DMS79 (cell line): ENCODE data around the gene TEAD4.

ENCODE experiments used
- DNase-seq: peaks from one replicate; lab custom pipeline; 2025; lab: John Stamatoyannopoulos, UW

TEAD4 gene

DNA sequence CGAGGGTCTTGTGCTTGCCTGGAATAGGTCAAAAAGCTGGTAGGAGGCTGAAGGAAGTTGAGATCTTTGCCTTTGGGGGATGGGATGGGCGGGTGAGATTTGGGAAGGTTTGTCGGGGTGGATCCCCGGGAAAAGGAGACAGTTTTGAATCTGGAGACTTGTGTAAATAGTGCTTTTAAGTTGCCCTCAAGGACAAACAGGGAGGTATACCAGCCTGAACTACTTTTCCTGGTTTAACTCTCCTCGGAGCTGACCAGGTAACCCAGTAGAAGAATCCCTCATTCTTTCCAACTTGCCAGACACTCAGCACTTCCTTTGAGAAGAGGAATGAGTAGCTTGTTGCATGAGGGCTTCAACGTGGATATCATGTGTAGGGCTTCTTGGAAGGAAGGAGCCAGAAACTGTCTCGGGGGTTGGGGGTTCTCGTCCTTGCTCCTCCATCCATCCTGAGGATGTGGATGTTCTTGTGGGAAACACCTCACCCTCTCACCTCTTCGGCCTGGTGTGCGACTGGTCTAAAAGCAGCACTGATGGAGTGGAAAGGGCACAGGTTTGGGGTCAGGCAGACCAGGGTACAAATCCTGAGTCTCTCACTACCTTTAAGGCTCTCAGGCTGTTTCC lies 1.9 kb downstream of the TEAD4 start:
- DNase-seq, result no peak

DNA sequence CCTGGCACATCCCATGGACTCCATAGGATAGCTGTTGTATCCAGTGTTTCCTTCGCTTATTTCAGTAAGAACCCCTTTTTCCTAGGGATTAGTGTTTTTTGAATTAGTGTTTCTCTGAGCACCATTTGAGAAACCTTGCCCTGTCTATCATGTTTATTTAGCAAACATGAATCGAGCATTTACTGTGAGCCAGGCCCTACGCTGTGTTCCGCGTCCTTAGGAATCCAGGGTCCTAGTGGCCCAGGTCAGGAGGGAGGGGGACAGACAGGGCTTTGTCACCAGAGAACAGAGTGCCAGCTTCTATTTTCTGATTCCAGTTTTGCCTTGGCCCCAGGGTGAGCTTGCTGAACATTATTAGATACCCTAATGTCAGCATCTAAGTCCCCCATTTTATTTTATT lies 2.5 kb downstream of the TEAD4 start:
- DNase-seq, result no peak

DNA sequence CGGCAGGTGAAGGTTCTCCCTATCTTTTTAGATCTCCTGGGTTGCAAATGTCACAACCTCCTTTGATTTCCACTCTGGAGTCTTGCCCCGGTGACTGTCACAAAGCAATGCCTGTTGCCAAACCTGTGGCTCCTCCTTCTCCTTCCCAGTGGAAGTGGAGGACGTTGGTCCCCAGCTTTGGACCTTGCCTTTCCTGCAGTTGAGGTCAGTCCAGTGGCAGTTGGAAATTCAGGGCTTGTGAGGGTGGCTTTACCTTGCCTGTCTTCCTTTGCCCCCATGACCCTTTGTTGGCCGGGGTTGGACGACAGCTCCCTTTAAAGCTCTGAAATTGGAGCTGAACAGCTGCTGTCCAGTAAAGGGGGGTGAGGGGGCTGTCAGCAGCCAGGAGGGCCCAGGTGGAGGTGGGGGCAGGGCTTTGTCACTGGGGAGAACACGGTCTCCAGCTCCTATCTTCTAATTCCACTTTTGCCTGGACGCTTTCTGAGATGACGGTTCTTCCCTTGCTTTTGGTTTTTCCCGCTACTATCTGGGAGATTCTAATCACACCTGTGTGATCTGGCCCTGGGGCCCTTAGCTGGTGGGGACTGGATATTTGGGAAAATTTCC lies 4.1 kb downstream of the TEAD4 start:
- no peak for DNase-seq

DNA sequence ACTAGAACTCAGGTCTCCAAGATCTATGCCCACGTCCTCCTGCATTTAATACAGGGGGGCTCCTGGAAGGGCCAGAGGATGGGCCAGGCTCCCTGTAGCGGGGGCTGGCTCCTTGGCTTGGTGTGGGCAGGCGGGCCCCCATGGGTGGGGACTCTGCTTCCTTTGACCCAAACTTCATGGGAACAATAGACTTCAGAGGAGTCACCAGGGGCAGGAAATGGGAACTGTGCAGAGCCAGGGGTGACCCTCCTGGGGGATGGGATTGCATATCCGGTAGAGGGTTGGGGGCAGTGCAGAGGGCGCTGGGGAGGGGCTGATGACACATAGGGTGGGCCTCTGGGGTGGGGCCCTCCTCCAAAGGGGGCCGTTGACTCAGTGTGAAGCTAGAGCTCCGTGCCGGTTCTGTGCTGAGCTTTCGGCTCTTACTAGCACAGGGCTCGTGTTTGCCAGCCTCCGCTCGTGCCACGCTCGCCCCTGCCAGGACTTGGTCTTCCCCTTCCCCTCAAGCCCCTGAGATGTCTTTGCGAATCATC lies 4.6 kb downstream of the TEAD4 start:
- no peak for DNase-seq

DNA sequence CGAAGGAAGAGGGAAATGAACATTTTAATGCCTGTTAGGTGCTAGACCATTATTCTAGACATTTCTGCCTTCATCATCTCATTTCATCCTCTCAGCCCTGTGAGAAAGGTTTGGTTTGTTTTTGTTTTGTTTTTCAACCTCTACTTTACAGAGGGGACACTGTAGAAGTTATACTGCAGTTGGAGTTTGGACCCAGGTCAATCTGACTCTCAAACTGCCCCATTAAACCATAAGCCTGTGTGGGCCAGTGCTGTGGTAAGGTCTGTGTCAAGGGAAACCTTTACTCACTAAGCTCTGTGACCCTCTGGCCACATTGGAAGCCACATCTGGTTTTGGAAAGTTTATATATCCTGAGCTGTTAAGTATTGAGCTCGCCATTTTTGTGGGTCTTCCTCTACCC lies 8.5 kb downstream of the TEAD4 start:
- no peak for DNase-seq

DNA sequence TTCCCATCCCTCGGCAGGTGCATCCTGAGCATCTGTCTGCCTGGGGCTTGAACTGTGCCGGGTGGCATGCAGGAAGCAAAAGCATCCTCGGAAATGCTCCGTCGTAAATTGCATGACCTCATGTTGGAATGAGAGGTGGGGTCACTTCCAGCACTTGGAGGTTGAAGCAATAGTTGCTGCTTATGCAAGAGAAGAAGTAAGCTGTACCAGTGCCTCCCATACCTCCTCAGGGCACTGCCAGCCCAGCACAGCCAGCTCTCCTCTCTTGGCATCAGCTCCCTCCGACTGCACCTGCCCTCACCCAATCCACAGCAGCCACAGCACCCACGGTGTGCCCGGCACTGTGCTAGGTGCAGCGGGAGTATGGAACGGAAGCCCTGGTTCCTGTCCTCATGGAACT lies 11.5 kb downstream of the TEAD4 start:
- DNase-seq, result no peak

DNA sequence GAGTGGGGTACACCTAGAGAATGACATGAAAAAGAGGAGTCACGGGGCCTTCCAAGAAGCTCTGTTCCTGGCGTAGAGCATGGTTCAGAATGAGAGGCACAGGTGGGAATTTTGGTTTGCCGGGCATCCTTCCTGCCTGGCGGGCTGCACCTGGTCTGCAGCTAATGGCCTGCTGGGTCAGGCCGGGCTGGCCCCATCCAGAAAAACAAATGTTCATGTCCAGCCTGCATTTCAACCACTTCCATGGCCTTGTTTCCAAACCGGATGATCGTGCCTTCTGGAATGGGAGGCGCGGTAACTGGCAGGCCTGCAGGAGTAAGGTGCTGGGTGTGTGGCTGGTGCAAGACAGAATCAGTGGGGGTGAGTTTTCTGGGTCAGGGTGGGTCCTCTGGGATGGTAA lies 14.4 kb downstream of the TEAD4 start:
- no peak for DNase-seq

DNA sequence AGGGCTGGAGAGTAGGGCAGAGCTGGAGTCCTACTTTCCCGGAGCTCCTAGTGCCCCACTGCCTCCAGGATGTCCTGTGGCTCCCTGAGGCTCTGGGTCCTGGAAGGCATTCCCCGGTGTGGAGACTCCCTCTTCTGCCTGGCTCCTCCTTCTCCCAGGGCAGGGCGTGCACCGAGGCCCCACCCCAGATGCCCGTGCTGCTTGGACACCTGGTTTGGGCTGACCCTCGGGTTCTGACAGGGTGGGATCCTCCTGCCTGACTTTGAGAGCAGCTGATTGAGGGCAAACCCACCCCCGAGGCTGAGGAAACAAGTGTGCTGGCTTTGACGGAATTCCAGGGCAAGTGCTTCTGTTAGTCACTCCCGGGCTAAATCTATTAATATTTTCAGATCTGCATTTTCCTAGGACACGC lies 15.4 kb downstream of the TEAD4 start:
- DNase-seq, result no peak

DNA sequence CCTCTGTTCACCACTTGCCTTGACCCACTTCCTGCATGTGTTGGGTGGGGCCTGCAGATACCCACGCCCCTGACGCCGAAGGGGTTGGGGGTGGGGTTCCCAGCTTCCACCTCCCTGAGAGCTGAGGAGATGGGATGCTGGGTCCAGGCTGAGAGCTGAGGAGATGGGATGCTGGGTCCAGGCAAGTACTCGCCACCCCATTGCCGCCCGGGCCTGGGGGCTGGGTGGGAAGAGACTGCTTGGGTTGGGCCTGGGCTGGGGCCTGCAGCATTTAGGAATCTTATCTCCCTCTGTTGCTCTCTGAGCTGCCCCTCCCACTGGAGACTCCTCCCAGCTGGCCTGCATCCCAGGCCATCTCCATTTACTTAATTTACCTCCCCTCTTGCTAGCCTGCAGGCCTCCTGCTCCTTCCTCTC lies 17.4 kb downstream of the TEAD4 start:
- no peak for DNase-seq

DNA sequence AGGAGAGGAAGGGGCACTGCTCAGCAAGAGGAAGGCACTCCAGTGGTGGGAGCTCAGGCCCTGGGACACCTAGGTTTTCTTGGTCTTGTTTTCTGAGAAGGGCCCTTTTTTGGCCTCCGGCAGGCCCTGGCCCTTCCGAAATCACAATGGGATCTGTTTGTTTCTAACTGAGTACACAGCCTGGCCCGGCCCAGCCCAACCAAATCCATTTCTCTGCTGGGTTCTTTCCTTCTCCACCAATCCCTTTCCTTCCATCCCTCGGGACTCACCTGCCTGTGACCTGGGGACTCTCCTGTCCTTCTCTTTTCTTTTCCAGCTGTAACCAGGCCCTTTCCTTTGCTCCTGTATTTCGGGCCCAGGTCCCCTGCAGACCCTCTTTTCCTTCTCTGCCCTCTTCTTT lies 18.6 kb downstream of the TEAD4 start:
- DNase-seq, result no peak

DNA sequence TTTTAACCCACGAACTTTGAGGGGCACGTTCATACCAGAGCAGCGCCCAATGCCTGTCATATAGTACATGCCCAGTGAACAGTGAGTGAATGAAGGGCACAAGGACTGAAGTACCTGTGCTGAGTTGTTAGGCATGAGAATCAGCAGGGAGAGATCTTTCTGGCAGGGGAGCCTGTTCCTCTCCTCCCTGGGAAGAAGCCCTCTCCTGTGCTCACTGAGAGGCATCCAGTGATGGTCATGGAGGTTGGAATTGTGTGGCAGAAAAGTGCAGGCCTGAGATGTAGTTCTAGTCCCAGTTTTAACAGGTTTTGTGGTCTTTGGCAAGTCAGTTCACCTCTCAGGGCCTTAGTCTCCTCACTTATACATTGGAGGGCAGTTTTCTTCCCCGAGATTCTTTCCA lies 20.6 kb downstream of the TEAD4 start:
- DNase-seq, result no peak

DNA sequence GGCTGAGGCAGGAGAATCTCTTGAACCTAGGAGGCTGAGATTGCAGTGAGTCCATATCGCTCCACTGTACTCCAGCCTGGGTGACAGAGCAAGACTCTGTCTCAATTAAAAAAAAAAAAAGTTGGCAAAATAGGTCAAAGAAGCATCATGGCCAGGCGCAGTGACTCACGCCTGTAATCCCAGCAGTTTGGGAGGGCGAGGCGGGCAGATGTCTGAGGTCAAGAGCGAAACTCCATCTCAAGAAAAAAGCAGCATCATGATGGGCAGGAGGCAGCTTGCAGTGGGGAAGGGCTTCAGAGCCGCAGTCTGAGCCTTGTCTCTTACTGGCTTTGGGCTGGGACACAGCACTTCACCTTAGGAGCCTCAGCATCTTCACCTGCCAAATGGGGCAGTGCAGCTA lies 21.4 kb downstream of the TEAD4 start:
- no peak for DNase-seq

DNA sequence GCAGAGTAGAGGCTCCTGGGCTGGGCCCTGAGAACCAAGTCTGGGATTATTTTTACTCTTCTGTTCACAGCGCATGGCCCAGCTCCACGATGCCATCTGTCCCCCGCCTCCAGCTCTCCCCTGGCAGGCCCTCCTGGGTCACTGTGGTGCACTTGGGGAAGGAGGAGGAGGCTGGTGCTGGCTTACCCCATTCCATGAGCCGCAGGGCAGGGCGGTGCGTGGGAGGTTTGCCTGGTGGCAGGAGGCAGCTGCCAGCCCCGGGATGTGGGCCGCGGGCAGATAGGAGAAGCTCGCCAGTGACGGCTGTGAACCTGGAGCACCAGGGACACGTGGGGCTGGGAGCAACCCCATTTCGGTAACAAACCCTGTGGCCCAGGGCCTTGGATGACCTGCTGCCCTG lies 23.2 kb downstream of the TEAD4 start:
- DNase-seq, result no peak

DNA sequence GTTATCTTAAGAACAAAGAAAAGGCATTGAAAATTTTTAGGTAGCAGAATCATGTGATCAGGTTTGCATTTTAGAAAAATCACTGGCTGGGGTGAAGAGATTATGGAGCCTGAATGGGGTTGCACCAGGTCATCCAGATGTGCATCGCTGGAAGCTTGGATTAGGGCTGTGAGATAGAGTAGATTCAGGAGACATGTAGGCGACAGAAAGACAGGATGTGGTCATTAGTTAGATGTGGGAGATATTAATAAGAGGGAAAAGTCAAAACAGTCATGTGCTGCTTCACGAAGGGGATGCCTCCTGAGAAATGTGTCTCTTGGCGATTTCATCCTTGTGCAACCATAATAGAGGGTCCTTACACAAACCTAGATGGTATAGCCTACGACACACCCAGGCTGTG lies 25.1 kb downstream of the TEAD4 start:
- DNase-seq, result no peak

DNA sequence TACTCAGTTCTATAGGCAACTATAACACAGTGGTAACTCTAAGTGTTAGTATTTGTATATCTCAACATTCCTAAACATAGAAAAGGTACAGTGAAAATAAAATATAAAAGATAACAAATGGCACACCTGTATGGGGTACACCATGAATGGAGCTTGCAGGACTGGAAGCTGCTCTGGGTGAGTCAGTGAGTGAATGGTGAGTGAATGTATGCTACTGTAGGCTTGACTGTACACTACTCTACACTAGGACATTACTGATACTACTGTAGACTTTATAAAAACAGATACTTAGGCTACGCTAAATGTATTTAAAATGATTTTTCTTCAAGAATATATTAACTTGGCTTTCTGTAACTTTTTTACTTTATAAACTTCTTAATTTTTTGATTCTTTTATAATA lies 25.5 kb downstream of the TEAD4 start:
- DNase-seq, result no peak

DNA sequence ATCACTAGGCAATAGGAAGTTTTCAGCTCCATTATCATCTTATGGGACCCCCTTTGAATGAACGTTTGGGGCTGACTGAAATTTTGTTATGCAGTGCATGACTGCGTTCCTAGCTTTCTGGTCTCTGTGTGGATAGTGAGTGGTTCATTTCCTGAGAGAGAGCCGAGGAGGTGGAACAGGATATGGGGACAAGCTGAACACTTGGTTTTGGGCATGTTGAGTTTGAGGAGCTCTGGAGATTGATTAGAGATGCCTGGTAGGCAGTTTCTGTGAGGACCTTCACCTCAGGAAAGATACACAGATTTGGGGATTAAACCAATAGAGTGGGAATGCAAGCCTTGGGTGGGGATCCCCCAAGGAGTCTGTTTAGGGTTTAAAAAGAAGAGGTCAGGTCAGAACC lies 27.7 kb downstream of the TEAD4 start:
- no peak for DNase-seq

DNA sequence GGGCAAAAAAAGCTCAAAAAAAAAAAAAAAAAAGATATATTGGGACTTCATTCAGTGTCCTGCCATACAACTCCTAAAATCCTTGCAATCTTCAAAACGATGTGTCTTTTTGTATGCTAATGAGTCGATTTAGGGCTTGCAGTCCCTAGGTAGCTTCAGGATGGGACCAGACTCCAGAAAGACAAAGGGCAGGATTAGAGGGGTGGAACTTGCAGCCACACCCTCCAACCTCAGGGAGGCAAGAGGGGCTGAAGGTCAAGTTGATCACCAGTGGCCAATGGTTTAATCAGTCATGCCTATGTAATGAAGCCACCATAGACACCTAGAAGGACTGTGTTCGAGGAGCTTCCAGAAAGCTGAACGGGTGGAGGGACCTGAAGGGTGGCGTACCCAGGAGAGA lies 29.3 kb downstream of the TEAD4 start:
- DNase-seq, result no peak

DNA sequence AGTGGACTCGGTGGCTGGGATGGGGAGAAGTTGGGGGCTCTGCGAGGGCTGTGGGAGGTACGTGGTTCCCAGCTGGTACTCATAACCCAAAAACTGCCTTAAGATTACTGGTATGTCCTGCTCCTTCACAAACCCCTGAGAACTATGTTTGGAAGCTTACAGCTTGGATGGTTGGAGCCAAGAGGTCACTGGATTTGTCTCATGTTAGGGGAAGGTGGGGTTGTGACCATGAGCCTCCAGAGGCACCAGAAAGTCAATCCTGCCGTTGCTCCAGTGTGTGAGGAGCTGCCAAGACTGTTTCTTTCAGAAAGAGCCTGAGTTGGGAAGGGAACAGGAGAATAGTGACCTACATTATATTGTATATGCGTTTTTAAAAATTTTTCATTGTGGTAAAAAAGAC lies 33.5 kb downstream of the TEAD4 start:
- DNase-seq, result no peak

DNA sequence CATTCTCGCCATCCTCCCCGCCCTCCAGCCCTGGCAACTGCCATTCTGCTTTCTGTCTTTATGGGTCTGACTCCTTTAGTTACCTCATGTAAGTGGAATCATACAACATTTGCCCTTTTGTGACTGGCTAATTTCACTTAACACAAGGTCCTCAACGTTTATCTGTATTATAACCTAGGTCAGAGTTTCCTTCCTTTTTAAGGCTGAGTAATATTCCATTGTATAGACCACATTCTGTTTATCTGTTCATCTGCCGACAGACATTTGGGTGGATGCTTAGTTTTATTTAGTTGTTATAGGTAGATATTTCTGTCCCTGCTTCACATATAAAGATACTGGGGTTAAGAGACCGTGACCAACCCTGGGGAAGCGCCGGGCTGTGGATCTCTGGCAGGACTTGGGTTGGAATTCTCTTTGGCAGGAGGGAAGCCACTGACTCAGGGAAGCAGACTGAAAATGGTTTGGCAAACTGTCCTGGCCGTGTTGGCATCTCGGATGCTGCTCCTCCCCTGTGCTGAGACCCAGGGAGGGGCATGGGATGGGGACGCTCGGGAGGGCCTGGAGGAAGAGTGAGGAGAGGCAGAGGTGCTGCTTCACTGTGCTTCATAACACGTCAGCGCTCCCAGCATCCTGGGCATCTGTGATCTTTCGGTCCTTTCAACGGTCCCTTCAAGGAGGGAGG lies 38.9 kb downstream of the TEAD4 start:
- DNase-seq, result no peak

DNA sequence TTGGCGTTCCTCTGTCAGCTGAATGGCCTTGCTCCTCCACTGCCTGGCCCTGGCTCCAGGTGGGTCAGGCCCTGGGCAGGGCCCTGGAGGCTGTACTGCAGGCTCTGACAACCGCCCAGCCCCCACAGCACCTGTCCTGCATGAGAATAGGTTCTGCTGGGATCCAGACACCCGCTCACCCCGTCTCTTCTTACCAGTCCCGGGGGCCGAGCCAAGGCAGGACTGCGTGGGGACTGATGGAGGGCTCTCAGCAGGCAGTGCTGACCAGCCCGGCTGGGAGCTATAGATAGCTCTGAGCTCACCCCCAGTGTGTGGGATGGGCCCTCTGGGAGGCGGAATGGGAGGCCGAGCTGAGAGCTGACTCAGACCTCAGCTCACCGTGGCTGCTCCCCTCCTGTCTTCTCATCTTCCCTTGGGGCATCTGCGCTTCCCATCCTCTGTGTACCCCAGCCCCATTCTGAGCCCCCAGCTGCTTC lies 39.6 kb downstream of the TEAD4 start:
- DNase-seq, result no peak

DNA sequence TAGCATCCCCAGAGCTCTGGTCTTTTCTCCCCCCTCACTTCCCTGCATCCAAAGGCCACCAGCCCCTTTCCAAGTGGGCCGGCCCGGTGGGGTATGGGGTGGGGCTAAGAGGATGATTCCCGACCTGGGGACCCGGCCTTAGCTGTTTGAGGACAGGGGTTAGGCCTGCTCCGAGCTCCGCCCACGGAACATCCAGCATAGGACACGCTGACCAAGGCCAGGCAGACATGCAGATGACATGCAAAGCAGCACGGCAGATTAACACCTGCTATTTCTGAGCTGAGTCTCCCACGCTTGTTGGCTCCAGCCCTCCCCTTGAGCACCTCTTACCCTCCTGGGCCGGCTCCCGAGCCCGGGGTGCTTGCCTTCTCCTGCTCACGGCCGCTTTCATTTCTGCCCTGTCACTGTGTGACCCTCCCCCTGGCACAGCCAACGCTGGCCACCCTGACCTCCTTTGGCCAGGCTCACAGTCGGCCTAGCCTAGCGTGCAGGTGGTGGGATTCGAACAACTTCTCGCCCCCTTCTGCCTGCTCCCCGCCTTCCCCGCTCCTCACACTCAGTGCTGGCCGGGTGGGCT lies 40.2 kb downstream of the TEAD4 start:
- no peak for DNase-seq

DNA sequence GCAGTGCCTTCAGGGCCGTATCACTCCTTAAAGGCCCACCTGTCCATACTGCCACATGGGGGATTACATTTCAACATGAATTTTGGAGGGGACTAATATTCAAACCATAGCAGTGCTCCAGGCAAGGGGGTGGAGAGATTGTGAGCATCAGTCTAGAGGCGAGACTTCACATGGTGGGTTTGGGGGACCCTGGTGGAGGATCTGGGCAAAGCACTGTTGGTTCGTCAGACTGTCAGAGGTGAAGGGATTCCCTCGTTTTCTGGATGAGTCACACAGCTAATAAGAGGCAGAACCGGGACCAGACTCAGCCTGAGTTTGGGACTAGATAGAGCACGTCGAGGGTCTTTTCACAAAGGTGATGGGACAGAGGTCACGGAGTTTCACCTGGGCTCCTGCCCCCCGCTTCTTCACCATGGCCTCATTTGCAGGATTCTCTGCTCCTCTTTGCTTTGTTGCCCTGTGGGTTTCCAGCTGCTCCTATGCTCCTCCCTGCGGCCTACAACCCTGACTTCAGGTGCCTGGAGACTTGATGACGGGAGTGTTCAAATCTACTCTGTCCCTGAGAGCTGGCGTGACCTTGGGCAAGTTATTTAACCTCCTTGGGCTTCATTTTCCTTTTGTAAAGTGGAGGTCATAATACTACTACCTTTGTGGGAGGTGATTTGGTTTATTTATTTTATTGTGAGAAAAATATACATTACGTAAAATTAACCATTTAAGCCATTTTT lies 41.5 kb downstream of the TEAD4 start:
- no peak for DNase-seq
